ENCODE results near the gene SLIT3.

SLIT3 gene

GRCh38 chr5:169299191-169299662 is 1.7 kb downstream of the SLIT3 start:
- Histone ChIP-seq H3K79me2 (ENCODE audit: insufficient read depth, low read length) (no peaks in the 10 kb centered on the region), H3K4me2 (ENCODE audit: insufficient read depth, low read length) (no peak overlapping the region), H3K27ac (ENCODE audit: low read length) (no peak overlapping the region), H3K27me3 (ENCODE audit: insufficient read depth, low read length, poor library complexity) (peaks cover 6% of the 10 kb centered on the region), H4K20me1 (ENCODE audit: insufficient read depth, low read length) (no peaks in the 10 kb centered on the region), H3K4me1 (ENCODE audit: insufficient read depth, low read length) (0 out of 2 replicates have a peak, but pooled peaks cover 2% of the 10 kb centered on the region), H2AFZ (ENCODE audit: low read depth, low read length) (no peak overlapping the region), H3K9me3 (ENCODE audit: insufficient read depth, low read length, severe bottlenecking) (no peaks in the 10 kb centered on the region), H3K9ac (ENCODE audit: low read depth, low read length) (no peak overlapping the region), H3K36me3 (ENCODE audit: insufficient read depth, low read length) (no peaks in the 10 kb centered on the region), H3K4me3 (ENCODE audit: low read depth in 1 of 2, low read length in 2 of 2) (no peak overlapping the region)
- DNase-seq (no peak), ATAC-seq (ENCODE audit: insufficient read depth, low read depth) (no peak)
- no peak for TF ChIP-seq EZH2 (IDR thresholded peaks at IDR 0.05; ENCODE audit: borderline replicate concordance, low read depth, low read length, severe bottlenecking)
- no peak for TF ChIP-seq CTCF (IDR thresholded peaks at IDR 0.05; ENCODE audit: borderline replicate concordance, extremely low read depth, low read length, poor library complexity, severe bottlenecking)

GRCh38 chr5:169298193-169298592 is 2.7 kb downstream of the SLIT3 start:
- no peak overlapping the region for H3K4me2 ChIP-seq (ENCODE audit: insufficient read depth, low read length)
- no peaks in the 10 kb centered on the region for H3K79me2 ChIP-seq (ENCODE audit: insufficient read depth, low read length)
- no peaks in the 10 kb centered on the region for H3K9me3 ChIP-seq (ENCODE audit: insufficient read depth, low read length, severe bottlenecking)
- H3K36me3 ChIP-seq (ENCODE audit: insufficient read depth, low read length) = no peaks in the 10 kb centered on the region
- no peak overlapping the region for H3K4me3 ChIP-seq (ENCODE audit: low read depth in 1 of 2, low read length in 2 of 2)
- no peak overlapping the region for H3K9ac ChIP-seq (ENCODE audit: low read depth, low read length)
- TF ChIP-seq CTCF (IDR thresholded peaks at IDR 0.05; ENCODE audit: borderline replicate concordance, extremely low read depth, low read length, poor library complexity, severe bottlenecking) (no peak), EZH2 (IDR thresholded peaks at IDR 0.05; ENCODE audit: borderline replicate concordance, low read depth, low read length, severe bottlenecking) (no peak)
- H2AFZ ChIP-seq (ENCODE audit: low read depth, low read length) = no peak overlapping the region
- ATAC-seq (ENCODE audit: insufficient read depth, low read depth) (no peak), DNase-seq (no peak)
- H3K27me3 ChIP-seq (ENCODE audit: insufficient read depth, low read length, poor library complexity) = peaks cover 6% of the 10 kb centered on the region
- H4K20me1 ChIP-seq (ENCODE audit: insufficient read depth, low read length) = no peaks in the 10 kb centered on the region
- H3K27ac ChIP-seq (ENCODE audit: low read length) = no peak overlapping the region
- H3K4me1 ChIP-seq (ENCODE audit: insufficient read depth, low read length) = 0 out of 2 replicates have a peak, but pooled peaks cover 2% of the 10 kb centered on the region

- no peaks in the 10 kb centered on the region for H4K20me1 ChIP-seq (ENCODE audit: insufficient read depth, low read length)
- no peak for TF ChIP-seq CTCF (IDR thresholded peaks at IDR 0.05; ENCODE audit: borderline replicate concordance, extremely low read depth, low read length, poor library complexity, severe bottlenecking)
- TF ChIP-seq EZH2 (IDR thresholded peaks at IDR 0.05; ENCODE audit: borderline replicate concordance, low read depth, low read length, severe bottlenecking) = no peak
- no peaks in the 10 kb centered on the region for H3K79me2 ChIP-seq (ENCODE audit: insufficient read depth, low read length)
- no peak overlapping the region for H2AFZ ChIP-seq (ENCODE audit: low read depth, low read length)
- no peak overlapping the region for H3K27ac ChIP-seq (ENCODE audit: low read length)
- no peaks in the 10 kb centered on the region for H3K9me3 ChIP-seq (ENCODE audit: insufficient read depth, low read length, severe bottlenecking)
- H3K4me3 ChIP-seq (ENCODE audit: low read depth in 1 of 2, low read length in 2 of 2) = no peak overlapping the region
- peaks cover 3% of the 10 kb centered on the region for H3K27me3 ChIP-seq (ENCODE audit: insufficient read depth, low read length, poor library complexity)
- no peaks in the 10 kb centered on the region for H3K36me3 ChIP-seq (ENCODE audit: insufficient read depth, low read length)
- DNase-seq (no peak), ATAC-seq (ENCODE audit: insufficient read depth, low read depth) (no peak)
- H3K4me2 ChIP-seq (ENCODE audit: insufficient read depth, low read length) = no peak overlapping the region
- no peaks in the 10 kb centered on the region for H3K4me1 ChIP-seq (ENCODE audit: insufficient read depth, low read length)
- H3K9ac ChIP-seq (ENCODE audit: low read depth, low read length) = no peak overlapping the region
Measured at GRCh38 chr5:169296419-169297143, 4.4 kb downstream of the SLIT3 start.

All from DND-41 (cell line).